Muscle of leg (tissue), 11 donors: ENCODE measurements around the gene EPB42. TPM values are rescaled to one million over a fixed set of nuclear protein-coding genes. Genes with fewer than 3 reads are reported as not detected.

ENCODE experiments used
- DNase-seq: peaks from one replicate; pipeline ENCODE4 v3.0.0; 2013
- H3K27ac ChIP-seq: one replicate; pipeline ENCODE4 v1.5.1; 2013; ENCODE audit warnings: mild to moderate bottlenecking, low read length, control low read depth
- H3K27me3 ChIP-seq: one replicate; pipeline ENCODE4 v1.6.1; 2013; ENCODE audit warnings: low read length; ENCODE audit not compliant: control insufficient read depth, insufficient read depth
- H3K36me3 ChIP-seq: one replicate; pipeline ENCODE4 v1.6.1; 2013; ENCODE audit warnings: low read length; ENCODE audit not compliant: control insufficient read depth, insufficient read depth
- H3K4me1 ChIP-seq: one replicate; pipeline ENCODE4 v1.6.1; 2013; ENCODE audit warnings: low read length; ENCODE audit not compliant: control insufficient read depth, insufficient read depth
- H3K4me3 ChIP-seq: one replicate; pipeline ENCODE4 v1.5.1; 2013; ENCODE audit warnings: low read length, control low read depth
- H3K9me3 ChIP-seq: replicated peaks from 2 replicates; pipeline ENCODE4 v1.6.1; 2013; ENCODE audit warnings: low read depth, low read length; ENCODE audit not compliant: control insufficient read depth
- WGBS: methylation state at CpG from one replicate; pipeline ENCODE4 v1.1.5; 2013; ENCODE audit warnings: missing lambda C conversion rate; ENCODE audit not compliant: insufficient coverage; 5-methylcytosine and 5-hydroxymethylcytosine counted together
- polyA plus RNA-seq, 8 donors: library from polyadenylated mRNA; unstranded; fragments of 120-200 nt; gene quantifications; one replicate each; pipeline versions ENCODE4 v1.2.1 to v1.2.3, GENCODE V29; 2013; ENCODE audit warnings: inconsistent platforms in 1 of 8, low replicate concordance in 1 of 8; ENCODE audit not compliant: insufficient read length in 8 of 8, insufficient read depth in 1 of 8
- total RNA-seq: library from RNA; stranded (reverse); fragments of 120-200 nt; gene quantifications from one replicate; pipeline ENCODE4 v1.2.4, GENCODE V29; 2013

The EPB42 gene
- total and polyA plus RNA-seq, 9 donors, result 1.3 to 6.1 (median 3.2) TPM

GRCh38 chr15:43242616-43243015 is 21.8 kb upstream of the EPB42 start:
- Histone ChIP-seq H3K27ac (no peak overlapping the region), H3K9me3 (no peaks in the 10 kb centered on the region), H3K4me3 (no peak overlapping the region), H3K27me3 (no peaks in the 10 kb centered on the region), H3K4me1 (peaks cover 12% of the 10 kb centered on the region), H3K36me3 (no peaks in the 10 kb centered on the region)
- WGBS, result 76% methylated on average over 5 of the region's 5 CpGs
- no peak for DNase-seq

DNA sequence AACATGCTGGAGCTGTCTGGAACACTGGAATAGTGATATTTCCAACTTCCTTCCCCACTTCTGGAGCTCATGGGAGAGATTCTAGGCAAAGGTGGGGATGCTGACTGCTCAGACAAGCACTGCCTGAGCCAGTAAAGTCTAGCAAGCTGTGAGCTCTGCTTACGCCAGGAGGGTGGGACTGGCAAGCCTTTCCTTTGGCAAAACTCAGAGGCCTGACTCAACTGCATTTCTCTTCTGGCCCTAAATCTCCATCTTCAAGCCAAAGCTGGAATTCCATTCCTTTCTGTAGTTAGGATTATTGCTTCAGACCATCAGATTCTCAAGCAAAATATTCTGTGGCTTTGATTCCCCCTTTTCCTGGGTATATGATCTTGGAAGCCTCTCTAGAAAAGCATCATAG is 20.3 kb upstream of the EPB42 start:
- Histone ChIP-seq H3K4me1 (peaks cover 12% of the 10 kb centered on the region), H3K9me3 (no peaks in the 10 kb centered on the region), H3K36me3 (no peaks in the 10 kb centered on the region), H3K27me3 (no peaks in the 10 kb centered on the region), H3K27ac (peak overlapping the region; percentile 59), H3K4me3 (no peak overlapping the region)
- 29% methylated on average over 1 of the region's 1 CpG for whole genome bisulfite sequencing
- peak; percentile 97 for DNase-seq

DNA sequence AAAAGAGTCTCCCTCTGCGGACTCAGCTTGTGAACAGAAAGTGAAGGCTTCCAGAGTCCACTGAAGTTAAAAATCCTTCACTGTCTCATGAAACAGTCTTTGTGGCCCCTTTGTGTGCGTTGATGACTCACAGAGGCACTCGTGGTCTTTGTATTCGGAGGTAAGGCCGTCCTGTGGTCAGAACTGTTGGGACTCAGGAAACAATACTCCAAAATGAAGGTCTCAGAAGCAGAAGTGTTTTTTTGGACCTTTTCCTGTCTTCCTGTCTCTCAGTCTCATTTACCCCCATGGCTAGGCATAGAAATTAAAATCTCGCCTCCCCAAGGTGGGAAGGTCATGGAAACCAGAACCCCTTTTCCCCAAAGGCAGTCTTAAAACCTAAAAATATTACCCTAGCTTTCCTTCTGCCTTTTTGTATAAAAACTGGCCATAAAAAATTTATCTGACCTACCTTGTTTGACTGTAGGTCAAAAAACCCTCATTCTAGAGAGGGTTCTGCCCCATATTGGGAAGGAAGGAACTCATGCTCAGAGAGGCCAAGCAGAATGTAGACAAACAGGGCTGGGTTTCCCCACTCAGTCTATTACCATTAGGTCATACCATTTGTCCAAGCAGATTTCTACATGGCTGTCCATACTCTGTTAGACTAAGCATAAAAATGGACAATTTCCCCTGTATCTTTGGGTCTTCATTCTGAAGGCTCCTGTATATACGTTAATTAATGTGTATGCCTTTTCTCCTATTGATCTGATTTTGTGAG is 19.1 kb upstream of the EPB42 start:
- H3K27ac ChIP-seq, result no peak overlapping the region
- DNase-seq, result no peak
- H3K36me3 ChIP-seq, result no peaks in the 10 kb centered on the region
- no peak overlapping the region for H3K4me3 ChIP-seq
- peaks cover 12% of the 10 kb centered on the region for H3K4me1 ChIP-seq
- no peaks in the 10 kb centered on the region for H3K27me3 ChIP-seq
- no peaks in the 10 kb centered on the region for H3K9me3 ChIP-seq
- 86% methylated on average over 5 of the region's 7 CpGs for WGBS

GRCh38 chr15:43238671-43239131 is 17.9 kb upstream of the EPB42 start:
- DNase-seq, result peak; percentile 66
- Histone ChIP-seq H3K36me3 (no peaks in the 10 kb centered on the region), H3K9me3 (no peaks in the 10 kb centered on the region), H3K4me3 (no peak overlapping the region), H3K27ac (no peak overlapping the region), H3K4me1 (peaks cover 12% of the 10 kb centered on the region), H3K27me3 (no peaks in the 10 kb centered on the region)
- 35% methylated on average over 6 of the region's 10 CpGs for WGBS

DNA sequence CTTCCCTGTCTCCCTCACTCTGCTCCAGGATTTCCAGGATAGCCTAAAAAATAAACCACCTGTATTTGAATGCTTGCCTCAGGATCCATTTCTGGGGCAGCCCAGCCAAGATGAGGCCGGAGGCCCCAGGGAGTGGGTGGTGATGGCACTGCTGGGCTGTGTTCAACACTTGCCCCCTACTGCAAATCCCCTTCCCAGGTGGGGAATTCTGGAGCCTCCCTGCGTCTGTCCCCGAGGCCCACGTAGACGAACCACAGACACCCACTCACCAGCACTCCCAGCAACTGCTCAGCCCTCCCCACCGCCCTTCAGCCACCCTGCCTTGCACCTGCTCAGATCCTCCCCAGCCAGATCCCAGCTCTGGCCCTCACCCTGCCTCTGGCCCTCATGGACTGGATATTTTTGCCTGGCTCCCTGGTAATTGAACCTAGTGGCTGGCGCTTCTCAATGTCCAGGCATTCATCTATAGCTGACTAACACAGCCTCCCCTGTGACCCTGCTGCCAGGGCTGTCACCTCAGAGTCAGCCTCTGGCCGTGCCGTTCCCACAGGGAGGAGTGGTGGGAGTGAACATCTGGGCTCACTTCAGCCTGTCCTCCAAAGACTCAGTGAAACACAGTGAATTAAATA is 17.1 kb upstream of the EPB42 start:
- no peak overlapping the region for H3K4me3 ChIP-seq
- no peaks in the 10 kb centered on the region for H3K9me3 ChIP-seq
- no peak overlapping the region for H3K27ac ChIP-seq
- no peaks in the 10 kb centered on the region for H3K36me3 ChIP-seq
- DNase-seq, result peak; percentile 25
- H3K27me3 ChIP-seq, result peaks cover 2% of the 10 kb centered on the region
- H3K4me1 ChIP-seq, result peaks cover 12% of the 10 kb centered on the region
- WGBS, result 43% methylated on average over 5 of the region's 9 CpGs

DNA sequence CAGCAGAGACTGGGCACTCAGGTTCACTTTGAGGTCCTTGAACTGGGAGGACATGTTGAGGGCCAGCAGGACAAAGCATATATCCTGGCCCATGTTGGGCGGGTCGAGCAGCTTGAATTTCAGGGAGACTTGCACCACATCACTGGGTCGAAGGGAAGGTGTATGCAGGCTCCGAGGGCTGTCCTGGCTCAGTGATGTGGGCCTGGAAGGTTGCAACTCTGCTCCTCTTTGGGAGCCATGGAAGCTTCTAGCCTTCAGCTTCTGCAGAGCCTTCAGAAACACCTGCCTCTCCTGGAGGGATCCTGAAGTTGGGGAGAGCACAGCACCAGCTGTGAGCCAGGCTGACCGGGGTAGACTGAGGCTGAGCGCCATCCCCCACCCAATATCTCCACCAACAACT is 14.7 kb upstream of the EPB42 start:
- no peak for DNase-seq
- Histone ChIP-seq H3K9me3 (no peaks in the 10 kb centered on the region), H3K4me1 (peaks cover 12% of the 10 kb centered on the region), H3K36me3 (no peaks in the 10 kb centered on the region), H3K4me3 (no peak overlapping the region), H3K27me3 (peaks cover 2% of the 10 kb centered on the region), H3K27ac (no peak overlapping the region)
- WGBS, result 85% methylated on average over 6 of the region's 6 CpGs

DNA sequence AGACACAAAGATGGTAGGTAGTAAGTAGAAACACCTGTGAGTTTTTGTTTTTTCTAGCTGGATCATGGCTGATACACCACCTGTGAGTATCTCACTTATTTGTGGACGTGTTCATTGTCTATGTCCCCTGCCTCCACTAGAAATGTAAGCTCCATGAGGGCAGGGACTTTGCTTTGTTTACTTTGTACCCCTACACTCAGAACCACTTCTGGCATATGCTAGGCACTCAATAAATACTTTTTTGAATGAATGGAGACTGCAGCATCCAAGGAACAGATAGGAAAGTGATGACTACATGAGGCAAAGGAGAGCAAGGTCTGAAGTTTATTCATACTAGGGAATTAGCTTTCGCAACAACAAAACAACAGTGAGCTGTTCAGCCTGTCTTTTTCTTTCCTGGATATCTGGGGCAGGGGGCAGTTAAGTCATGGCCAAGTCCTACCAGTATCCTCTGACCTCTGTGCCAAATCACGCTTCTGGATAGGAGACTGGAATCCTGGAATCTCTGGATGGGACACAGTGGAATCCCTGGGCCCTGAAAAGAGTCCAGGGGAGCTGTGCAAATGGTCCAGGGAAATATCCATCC is 11.6 kb upstream of the EPB42 start:
- 75% methylated on average over 2 of the region's 3 CpGs for WGBS
- no peaks in the 10 kb centered on the region for H3K4me1 ChIP-seq
- H3K9me3 ChIP-seq, result no peaks in the 10 kb centered on the region
- H3K4me3 ChIP-seq, result no peak overlapping the region
- DNase-seq, result no peak
- peaks cover 2% of the 10 kb centered on the region for H3K27me3 ChIP-seq
- no peak overlapping the region for H3K27ac ChIP-seq
- no peaks in the 10 kb centered on the region for H3K36me3 ChIP-seq

GRCh38 chr15:43230640-43231115 is 9.9 kb upstream of the EPB42 start:
- no peak overlapping the region for H3K4me3 ChIP-seq
- no peaks in the 10 kb centered on the region for H3K4me1 ChIP-seq
- peaks cover 2% of the 10 kb centered on the region for H3K27me3 ChIP-seq
- no peaks in the 10 kb centered on the region for H3K36me3 ChIP-seq
- no peak for DNase-seq
- H3K27ac ChIP-seq, result no peak overlapping the region
- WGBS, result 36% methylated on average over 1 of the region's 2 CpGs
- H3K9me3 ChIP-seq, result no peaks in the 10 kb centered on the region

DNA sequence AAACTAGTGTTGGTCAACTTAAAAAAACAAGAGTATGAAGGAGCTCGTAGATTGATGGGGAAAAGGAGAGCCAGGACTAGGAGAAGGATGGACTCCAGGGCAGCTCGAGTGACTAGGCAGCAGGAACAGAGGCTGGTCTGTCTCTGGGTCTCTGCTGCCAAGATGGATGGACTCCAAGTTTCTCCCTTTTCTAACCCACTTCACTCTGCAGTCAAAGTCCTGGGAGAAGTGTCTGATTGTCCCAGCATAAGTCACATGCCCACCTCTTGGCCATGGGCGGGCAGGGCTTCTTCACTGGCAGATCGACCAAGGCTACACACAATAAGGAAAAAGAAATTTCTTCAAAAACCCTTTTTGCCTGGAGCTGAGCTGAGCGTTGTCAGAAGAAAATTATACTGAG is 9.2 kb upstream of the EPB42 start:
- no peaks in the 10 kb centered on the region for H3K9me3 ChIP-seq
- no peak overlapping the region for H3K27ac ChIP-seq
- WGBS, result 70% methylated on average over 1 of the region's 5 CpGs
- no peaks in the 10 kb centered on the region for H3K4me1 ChIP-seq
- no peak overlapping the region for H3K4me3 ChIP-seq
- peaks cover 2% of the 10 kb centered on the region for H3K27me3 ChIP-seq
- H3K36me3 ChIP-seq, result no peaks in the 10 kb centered on the region
- no peak for DNase-seq
